ENCODE results near the gene DNAJB5.

Gene DNAJB5

DNA sequence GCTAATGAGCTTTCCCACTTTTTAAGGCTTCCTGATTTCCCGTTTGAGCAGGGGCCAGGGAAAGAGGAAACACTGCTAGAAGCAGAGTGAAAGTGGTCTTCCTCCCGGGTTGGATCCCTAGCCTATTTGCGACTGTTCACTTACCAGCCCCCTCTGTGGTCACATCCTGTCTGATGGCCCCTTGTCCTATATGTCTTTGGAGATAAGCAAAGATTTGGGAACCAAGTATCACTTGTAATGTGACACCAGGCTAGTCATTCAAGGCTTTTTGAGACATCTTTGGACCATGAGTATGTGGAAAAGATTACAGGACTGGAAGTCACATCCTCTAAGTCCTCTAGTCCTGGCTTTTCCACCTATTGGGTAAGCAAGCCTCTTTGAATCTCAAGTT, 6.1 kb downstream of the DNAJB5 start:
- no peak for TF ChIP-seq FOXM1 (IDR thresholded peaks at IDR 0.05; ENCODE audit: borderline replicate concordance)
- TF ChIP-seq HDGF (IDR thresholded peaks at IDR 0.05; ENCODE audit: borderline replicate concordance), result no peak
- TF ChIP-seq ZNF384 (IDR thresholded peaks at IDR 0.05), result no peak
- TF ChIP-seq SUZ12 (IDR thresholded peaks at IDR 0.05), result no peak
- no peak for TF ChIP-seq BHLHE40 (IDR thresholded peaks at IDR 0.05; ENCODE audit: borderline replicate concordance)
- TF ChIP-seq LEF1 (IDR thresholded peaks at IDR 0.05; ENCODE audit: borderline replicate concordance), result no peak
- no peak for TF ChIP-seq ARNT (IDR thresholded peaks at IDR 0.05)
- no peak for TF ChIP-seq SP1 (IDR thresholded peaks at IDR 0.05)
- TF ChIP-seq L3MBTL2 (conservative IDR thresholded peaks at IDR 0.05), result no peak
- TF ChIP-seq, protein P1, sequence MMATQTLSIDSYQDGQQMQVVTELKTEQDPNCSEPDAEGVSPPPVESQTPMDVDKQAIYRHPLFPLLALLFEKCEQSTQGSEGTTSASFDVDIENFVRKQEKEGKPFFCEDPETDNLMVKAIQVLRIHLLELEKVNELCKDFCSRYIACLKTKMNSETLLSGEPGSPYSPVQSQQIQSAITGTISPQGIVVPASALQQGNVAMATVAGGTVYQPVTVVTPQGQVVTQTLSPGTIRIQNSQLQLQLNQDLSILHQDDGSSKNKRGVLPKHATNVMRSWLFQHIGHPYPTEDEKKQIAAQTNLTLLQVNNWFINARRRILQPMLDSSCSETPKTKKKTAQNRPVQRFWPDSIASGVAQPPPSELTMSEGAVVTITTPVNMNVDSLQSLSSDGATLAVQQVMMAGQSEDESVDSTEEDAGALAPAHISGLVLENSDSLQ (IDR thresholded peaks at IDR 0.05), result no peak
- TF ChIP-seq ELF4 (IDR thresholded peaks at IDR 0.05), result no peak
- no peak for TF ChIP-seq FOXK2 (IDR thresholded peaks at IDR 0.05)
- no peak for TF ChIP-seq TARDBP (IDR thresholded peaks at IDR 0.05)
- TF ChIP-seq FOXA1 (IDR thresholded peaks at IDR 0.05), result no peak
- no peak for TF ChIP-seq CTBP1 (IDR thresholded peaks at IDR 0.05; ENCODE audit: borderline replicate concordance)
- TF ChIP-seq NFRKB (IDR thresholded peaks at IDR 0.05), result no peak
- DNase-seq (ENCODE audit: extremely low spot score), result no peak
- POLR2A ChIA-PET, result no interaction called here
- CTCF ChIA-PET, result interaction anchor here (0.5 kb wide), 1 partner anchor 640 kb away, joined by 3 read pairs; no protein-coding TSS in a partner anchor

GRCh38 chr9:34996181-34996904, 6.8 kb downstream of the DNAJB5 start:
- POLR2A ChIA-PET, result no interaction called here
- CTCF ChIA-PET, result no interaction called here
- no peak for TF ChIP-seq ZNF384 (IDR thresholded peaks at IDR 0.05)
- TF ChIP-seq, protein P1 (IDR thresholded peaks at IDR 0.05), result no peak
- no peak for TF ChIP-seq NFRKB (IDR thresholded peaks at IDR 0.05)
- no peak for TF ChIP-seq CTBP1 (IDR thresholded peaks at IDR 0.05; ENCODE audit: borderline replicate concordance)
- no peak for TF ChIP-seq HDGF (IDR thresholded peaks at IDR 0.05; ENCODE audit: borderline replicate concordance)
- no peak for TF ChIP-seq LEF1 (IDR thresholded peaks at IDR 0.05; ENCODE audit: borderline replicate concordance)
- TF ChIP-seq TARDBP (IDR thresholded peaks at IDR 0.05), result no peak
- TF ChIP-seq FOXK2 (IDR thresholded peaks at IDR 0.05), result no peak
- no peak for TF ChIP-seq BHLHE40 (IDR thresholded peaks at IDR 0.05; ENCODE audit: borderline replicate concordance)
- TF ChIP-seq ELF4 (IDR thresholded peaks at IDR 0.05), result no peak
- TF ChIP-seq ARNT (IDR thresholded peaks at IDR 0.05), result no peak
- TF ChIP-seq L3MBTL2 (conservative IDR thresholded peaks at IDR 0.05), result no peak
- no peak for TF ChIP-seq SUZ12 (IDR thresholded peaks at IDR 0.05)
- no peak for TF ChIP-seq FOXM1 (IDR thresholded peaks at IDR 0.05; ENCODE audit: borderline replicate concordance)
- TF ChIP-seq FOXA1 (IDR thresholded peaks at IDR 0.05), result no peak
- TF ChIP-seq SP1 (IDR thresholded peaks at IDR 0.05), result no peak
- no peak for DNase-seq (ENCODE audit: extremely low spot score)

DNA sequence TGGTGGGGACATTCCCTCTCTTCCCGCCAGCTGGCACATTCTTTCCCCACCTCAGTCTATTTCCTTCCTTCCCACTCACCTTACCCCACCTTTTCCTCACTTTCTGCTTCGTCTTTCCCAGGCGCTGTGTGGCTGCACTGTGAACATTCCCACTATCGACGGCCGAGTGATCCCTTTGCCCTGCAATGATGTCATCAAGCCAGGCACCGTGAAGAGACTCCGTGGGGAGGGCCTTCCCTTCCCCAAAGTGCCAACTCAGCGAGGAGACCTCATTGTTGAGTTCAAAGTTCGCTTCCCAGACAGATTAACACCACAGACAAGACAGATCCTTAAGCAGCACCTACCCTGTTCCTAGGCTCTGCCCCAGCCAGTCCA, 7.3 kb downstream of the DNAJB5 start:
- POLR2A ChIA-PET, result no interaction called here
- TF ChIP-seq BHLHE40 (IDR thresholded peaks at IDR 0.05; ENCODE audit: borderline replicate concordance) (no peak), ELF4 (IDR thresholded peaks at IDR 0.05) (no peak), SUZ12 (IDR thresholded peaks at IDR 0.05) (no peak), ARNT (IDR thresholded peaks at IDR 0.05) (no peak), NFRKB (IDR thresholded peaks at IDR 0.05) (no peak)
- DNase-seq (ENCODE audit: extremely low spot score), result no peak
- CTCF ChIA-PET, result no interaction called here

- POLR2A ChIA-PET, result no interaction called here
Observed at GRCh38 chr9:34997379-34997781, 7.8 kb downstream of the DNAJB5 start.

DNA sequence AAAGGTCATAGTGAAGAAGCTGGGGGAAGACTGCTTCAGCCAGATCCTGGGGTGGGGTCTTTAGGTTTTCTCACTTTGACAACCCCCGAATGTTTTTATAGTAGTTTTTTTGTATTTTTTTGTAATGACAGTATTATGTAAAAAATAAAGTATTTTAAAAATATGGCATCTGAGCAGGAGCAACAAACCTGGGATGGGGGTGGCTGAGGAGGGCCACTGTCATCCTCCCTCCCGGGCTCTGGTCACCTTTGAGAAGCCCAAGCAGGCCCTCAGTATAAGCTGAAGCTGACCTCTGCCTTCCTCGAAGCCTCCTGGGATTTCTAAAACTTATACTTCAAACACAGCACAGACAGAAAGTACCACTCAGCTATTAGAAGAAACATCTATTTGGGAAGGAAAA, 8.7 kb downstream of the DNAJB5 start:
- ChIA-PET CTCF (no interaction called here), POLR2A (no interaction called here)
- TF ChIP-seq FOXM1 (IDR thresholded peaks at IDR 0.05; ENCODE audit: borderline replicate concordance), result no peak
- TF ChIP-seq ELF4 (IDR thresholded peaks at IDR 0.05), result no peak
- TF ChIP-seq CTBP1 (IDR thresholded peaks at IDR 0.05; ENCODE audit: borderline replicate concordance), result no peak
- no peak for TF ChIP-seq ARNT (IDR thresholded peaks at IDR 0.05)
- TF ChIP-seq FOXA1 (IDR thresholded peaks at IDR 0.05), result no peak
- TF ChIP-seq HDGF (IDR thresholded peaks at IDR 0.05; ENCODE audit: borderline replicate concordance), result no peak
- no peak for TF ChIP-seq LEF1 (IDR thresholded peaks at IDR 0.05; ENCODE audit: borderline replicate concordance)
- no peak for DNase-seq (ENCODE audit: extremely low spot score)

More at GRCh38 chr9:34997379-34997781, 7.8 kb downstream of the DNAJB5 start:
- CTCF ChIA-PET, result no interaction called here
- no peak for DNase-seq (ENCODE audit: extremely low spot score)
- TF ChIP-seq ARNT (IDR thresholded peaks at IDR 0.05) (no peak), NFRKB (IDR thresholded peaks at IDR 0.05) (no peak), SP1 (IDR thresholded peaks at IDR 0.05) (no peak), LEF1 (IDR thresholded peaks at IDR 0.05; ENCODE audit: borderline replicate concordance) (no peak), L3MBTL2 (conservative IDR thresholded peaks at IDR 0.05) (no peak), SUZ12 (IDR thresholded peaks at IDR 0.05) (no peak)

- TF ChIP-seq ELF4 (IDR thresholded peaks at IDR 0.05) (no peak), ARNT (IDR thresholded peaks at IDR 0.05) (no peak), SUZ12 (IDR thresholded peaks at IDR 0.05) (no peak), NFRKB (IDR thresholded peaks at IDR 0.05) (no peak), BHLHE40 (IDR thresholded peaks at IDR 0.05; ENCODE audit: borderline replicate concordance) (no peak), TARDBP (IDR thresholded peaks at IDR 0.05) (no peak)
- no peak for DNase-seq (ENCODE audit: extremely low spot score)
- ChIA-PET CTCF (interaction anchor here (0.5 kb wide), 1 partner anchor 78 kb away, joined by 4 read pairs; no protein-coding TSS in a partner anchor), POLR2A (no interaction called here)
Observed at GRCh38 chr9:34999576-34999975, 10.0 kb downstream of the DNAJB5 start.

Measured in HEK293T (cell line).